ENCODE data around the gene COX6A2. TPM values are rescaled to one million over a fixed set of nuclear protein-coding genes. Genes with fewer than 3 reads are reported as not detected.

Gene COX6A2
- not detected in 2 replicates for total RNA-seq

GRCh38 chr16:31428279-31428597 lies at the start of gene COX6A2:
TSS of gene COX6A2 (minus strand) at chr16:31428360. CDS start at chr16:31428325, 35 bp downstream.

GRCh38 chr16:31471875-31472708 lies 43.9 kb upstream of the COX6A2 start, which contains the start of gene TGFB1I1:
TSS of gene TGFB1I1 (plus strand) at chr16:31472152. CDS start at chr16:31472189, 37 bp downstream.

GRCh38 chr16:31458844-31459686 lies 30.9 kb upstream of the COX6A2 start, which contains the start of gene ARMC5:
TSS of gene ARMC5 (plus strand) at chr16:31459501. CDS start at chr16:31459525, 24 bp downstream.

GRCh38 chr16:31393056-31393455 lies 35.1 kb downstream of the COX6A2 start, which contains the start of gene ITGAD:
TSS of gene ITGAD (plus strand) at chr16:31393335. CDS start at chr16:31393361, 26 bp downstream.

Other genes with a start within 250 kb of the COX6A2 start
- 87.8 and 92.3 TPM in 2 replicates for gene FUS, start 248.2 kb downstream of the COX6A2 start, total RNA-seq
- 28.4 and 51.2 TPM in 2 replicates for gene PYCARD, start 225.6 kb downstream of the COX6A2 start, total RNA-seq
- not detected in 2 replicates for gene TRIM72, start 214.2 kb downstream of the COX6A2 start, total RNA-seq
- not detected in 2 replicates for gene PYDC1, start 211.2 kb downstream of the COX6A2 start, total RNA-seq
- gene ITGAM, start 168.4 kb downstream of the COX6A2 start, total RNA-seq, result not detected in 2 replicates
- gene ITGAX, start 73.2 kb downstream of the COX6A2 start, total RNA-seq, result 0.27 and 2.9 TPM in 2 replicates
- not detected in 2 replicates for gene ITGAD, start 35.0 kb downstream of the COX6A2 start, total RNA-seq
- gene ZNF843, start 14.4 kb upstream of the COX6A2 start, total RNA-seq, result 0.13 and 0.14 TPM in 2 replicates
- 18.0 and 21.4 TPM in 2 replicates for gene ARMC5, start 31.1 kb upstream of the COX6A2 start, total RNA-seq
- 64.1 and 64.8 TPM in 2 replicates for gene TGFB1I1, start 43.8 kb upstream of the COX6A2 start, total RNA-seq
- 0.07 TPM in 1 of 2 replicates, not detected in the other for gene SLC5A2, start 54.8 kb upstream of the COX6A2 start, total RNA-seq
- gene RUSF1, start 80.0 kb upstream of the COX6A2 start, total RNA-seq, result 25.1 and 40.1 TPM in 2 replicates
- gene AHSP, start 99.5 kb upstream of the COX6A2 start, total RNA-seq, result not detected in 2 replicates

Measured in thoracic aorta endothelial cell (primary cell).